Central memory CD8-positive, alpha-beta T cell (primary cell): ENCODE data around the gene FAM9A.

Experiments
- ATAC-seq: fragments of 150-1000 bp; cut with Tn5 transposase; replicated peaks from 2 replicates; pipeline ENCODE4 v1.10.0; 2022; ENCODE audit warnings: mild to moderate bottlenecking, moderate FRiP score, moderate number of reproducible peaks; ENCODE audit not compliant: poor library complexity, severe bottlenecking; ENCODE audit errors: extremely low read depth
- DNase-seq, 2 donors: peaks; one replicate each; pipeline ENCODE4 v3.0.0; 2021; ENCODE audit warnings: low spot score in 2 of 2
- H3K27ac Mint-ChIP-seq: one replicate; pipeline ENCODE4 v1.8.0; 2022; ENCODE audit warnings: low read depth, mild to moderate bottlenecking, moderate library complexity, mixed read lengths
- H3K27me3 Mint-ChIP-seq: one replicate; pipeline ENCODE4 v1.8.0; 2022; ENCODE audit warnings: mixed read lengths
- H3K36me3 Mint-ChIP-seq: one replicate; pipeline ENCODE4 v1.8.0; 2022; ENCODE audit warnings: mild to moderate bottlenecking, moderate library complexity, mixed read lengths; ENCODE audit not compliant: insufficient read depth
- H3K4me1 Mint-ChIP-seq: one replicate; pipeline ENCODE4 v1.8.0; 2022; ENCODE audit warnings: mixed read lengths
- H3K4me3 Mint-ChIP-seq: one replicate; pipeline ENCODE4 v1.8.0; 2022; ENCODE audit warnings: mild to moderate bottlenecking, moderate library complexity, mixed read lengths
- H3K9me3 Mint-ChIP-seq: one replicate; pipeline ENCODE4 v1.8.0; 2022; ENCODE audit warnings: mixed read lengths

Gene FAM9A

GRCh38 chrX:8749697-8750096, 51.5 kb downstream of the FAM9A start:
- Mint-ChIP-seq H3K27me3 (peaks cover 20% of the 10 kb centered on the region), H3K27ac (no peak overlapping the region), H3K36me3 (peaks cover 3% of the 10 kb centered on the region), H3K9me3 (no peaks in the 10 kb centered on the region), H3K4me3 (no peak overlapping the region), H3K4me1 (no peaks in the 10 kb centered on the region)
- ATAC-seq (no peak), DNase-seq (no peak)

- ATAC-seq (no peak), DNase-seq (no peak)
- Mint-ChIP-seq H3K36me3 (peaks cover 3% of the 10 kb centered on the region), H3K27me3 (peaks cover 20% of the 10 kb centered on the region), H3K9me3 (no peaks in the 10 kb centered on the region), H3K4me3 (no peak overlapping the region), H3K27ac (no peak overlapping the region), H3K4me1 (no peaks in the 10 kb centered on the region)
Observed at GRCh38 chrX:8748855-8749254, 52.3 kb downstream of the FAM9A start.

DNA sequence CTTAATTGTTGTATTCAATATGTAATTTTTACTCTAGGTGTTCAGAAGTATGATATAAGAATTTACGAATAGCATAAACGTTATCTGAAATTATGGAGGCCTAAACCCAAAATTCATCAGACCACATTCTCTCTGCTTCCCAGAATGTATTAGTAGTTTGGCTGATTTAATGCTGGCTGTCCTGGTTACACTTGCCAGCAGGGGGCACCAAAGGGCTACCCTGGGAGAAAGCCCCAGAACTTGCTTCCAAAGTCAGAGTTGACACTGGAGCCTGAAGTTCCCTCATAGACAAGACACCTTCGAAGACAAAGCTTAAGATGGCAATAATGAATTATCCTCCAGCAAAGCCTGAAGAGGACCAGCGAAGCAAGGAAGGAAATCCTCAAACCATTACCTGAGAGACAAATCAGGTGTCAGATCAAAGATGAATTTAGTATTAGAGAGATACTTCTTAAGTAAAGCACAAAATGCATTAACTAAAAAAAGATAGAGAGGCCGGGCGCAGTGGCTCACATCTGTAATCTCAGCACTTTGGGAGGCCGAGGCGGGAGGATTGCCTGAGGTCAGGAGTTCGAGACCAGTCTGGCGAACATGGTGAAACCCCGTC, 58.0 kb downstream of the FAM9A start:
- no peak overlapping the region for H3K27ac Mint-ChIP-seq
- ATAC-seq (no peak), DNase-seq (peak; percentile 15 to 34)
- no peaks in the 10 kb centered on the region for H3K9me3 Mint-ChIP-seq
- no peaks in the 10 kb centered on the region for H3K36me3 Mint-ChIP-seq
- H3K27me3 Mint-ChIP-seq, result peaks cover 8% of the 10 kb centered on the region
- no peak overlapping the region for H3K4me3 Mint-ChIP-seq
- H3K4me1 Mint-ChIP-seq, result no peaks in the 10 kb centered on the region

GRCh38 chrX:8741981-8742380, 59.2 kb downstream of the FAM9A start:
- Mint-ChIP-seq H3K27me3 (peaks cover 5% of the 10 kb centered on the region), H3K9me3 (no peaks in the 10 kb centered on the region), H3K4me3 (no peak overlapping the region), H3K36me3 (no peaks in the 10 kb centered on the region), H3K27ac (no peak overlapping the region), H3K4me1 (no peaks in the 10 kb centered on the region)
- no peak for DNase-seq
- ATAC-seq, result no peak
